Measurements from ENCODE around the gene CCDC9. TPM values are rescaled to one million over a fixed set of nuclear protein-coding genes. Genes with fewer than 3 reads are reported as not detected.

Gene CCDC9
- total RNA-seq (2014; rRNA removed; shearing (Covaris generic)): 20.5 and 22.0 TPM in 2 replicates

DNA sequence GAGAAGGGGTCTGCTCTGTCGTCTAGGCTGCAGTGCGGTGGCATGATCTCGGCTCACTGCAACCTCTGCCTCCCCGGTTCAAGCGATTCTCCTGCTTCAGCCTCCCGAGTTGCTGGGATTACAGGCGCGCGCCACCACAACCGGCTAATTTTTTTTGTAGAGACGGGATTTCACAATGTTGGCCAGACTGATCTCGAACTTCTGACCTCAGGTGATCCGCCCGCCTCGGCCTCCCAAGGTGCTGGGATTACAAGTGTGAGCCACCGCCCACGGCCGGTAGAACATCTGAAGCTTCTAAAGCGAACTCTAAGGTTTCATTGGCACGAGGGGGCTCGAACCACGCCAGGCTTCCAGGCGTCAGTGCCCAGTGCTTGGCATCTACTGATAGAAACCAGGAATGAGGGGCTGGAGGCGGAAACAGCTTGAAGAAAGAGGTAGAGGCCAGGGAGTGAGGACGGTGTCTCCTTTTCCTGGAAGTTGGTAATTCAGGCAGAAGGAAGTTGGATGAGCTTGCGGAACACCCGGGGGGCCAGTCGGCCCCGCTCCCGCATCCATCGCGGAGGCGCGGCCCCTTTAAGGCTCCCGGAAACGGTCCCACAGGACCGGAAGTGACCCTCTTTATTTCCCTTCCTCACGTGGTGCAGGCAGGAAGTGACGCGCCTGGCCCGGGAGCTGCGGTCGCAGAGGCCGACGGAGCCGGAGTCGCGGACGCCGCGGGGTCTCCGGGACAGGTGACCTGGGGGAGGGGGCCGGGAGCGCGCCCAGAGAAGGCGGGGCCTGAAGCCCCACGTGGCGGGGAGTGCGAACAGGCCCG is at the start of gene CCDC9:
CCDC9 (plus strand) TSS at position 647 of the 814 bp plus-strand sequence. CDS start 1,876 bp downstream, outside the sequence.

DNA sequence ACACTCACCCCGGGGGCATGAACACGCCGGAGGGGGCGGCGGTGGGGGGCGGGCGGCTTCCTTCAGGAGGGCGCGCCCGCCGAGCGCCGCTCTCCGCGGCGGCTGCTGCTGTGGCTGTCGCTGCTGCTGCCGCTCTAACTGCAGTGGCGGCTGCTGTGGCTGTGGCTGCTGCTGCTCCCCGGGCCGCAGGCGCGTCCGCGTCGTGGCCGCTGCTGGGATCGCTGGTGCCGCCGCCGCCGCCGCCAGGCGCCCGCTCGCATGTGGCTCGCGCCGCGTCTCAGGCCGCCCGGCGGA is 25.5 kb upstream of the CCDC9 start, which contains the start of gene BBC3:
BBC3 (minus strand) TSS at position 279 of the 294 bp plus-strand sequence. CDS start 2,768 bp downstream, outside the sequence.

DNA sequence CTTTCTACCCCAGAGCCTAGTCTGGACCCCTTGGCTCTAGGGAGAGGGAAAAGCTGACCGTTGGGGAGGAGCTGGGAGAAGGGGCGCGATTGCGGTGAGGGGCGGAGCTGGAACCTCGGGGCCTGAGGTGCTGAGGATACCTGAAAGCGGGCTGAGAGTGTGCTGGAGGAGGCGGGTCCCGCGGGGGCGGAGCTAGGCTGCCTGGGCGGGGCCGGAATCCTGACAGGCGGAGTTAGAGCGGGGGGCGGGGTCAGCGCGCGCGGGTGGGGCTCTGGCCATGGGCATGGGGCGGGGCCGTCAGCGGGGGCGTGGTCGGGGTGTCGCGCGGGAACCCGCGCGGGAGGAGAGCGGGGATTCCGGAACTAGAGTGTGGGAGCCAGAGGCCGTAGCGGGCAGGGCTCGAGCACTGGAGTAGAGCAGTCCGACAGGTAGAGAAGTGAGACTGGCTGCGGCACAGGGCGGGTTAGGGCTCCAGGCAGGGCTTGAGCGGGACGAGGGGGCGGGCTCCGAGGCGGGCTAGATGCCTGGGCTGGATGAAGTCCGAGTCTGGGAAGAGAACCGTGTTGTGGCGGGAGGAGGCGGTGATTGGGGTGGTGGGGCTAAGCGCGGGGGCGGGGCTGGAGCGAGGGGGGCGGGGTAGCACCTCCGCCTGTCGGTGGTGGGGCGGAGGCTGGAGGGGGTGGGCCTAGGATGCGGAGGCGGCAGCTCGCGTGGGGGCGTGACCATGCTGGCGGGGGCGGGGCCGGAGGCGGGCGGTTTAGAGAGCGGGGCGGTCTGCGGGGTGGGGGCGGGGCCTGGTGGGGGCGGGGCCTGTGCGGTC is 18.0 kb downstream of the CCDC9 start, which contains the start of gene INAFM1:
INAFM1 (plus strand) TSS at position 815 of the 820 bp plus-strand sequence. CDS start 35 bp downstream, outside the sequence.

DNA sequence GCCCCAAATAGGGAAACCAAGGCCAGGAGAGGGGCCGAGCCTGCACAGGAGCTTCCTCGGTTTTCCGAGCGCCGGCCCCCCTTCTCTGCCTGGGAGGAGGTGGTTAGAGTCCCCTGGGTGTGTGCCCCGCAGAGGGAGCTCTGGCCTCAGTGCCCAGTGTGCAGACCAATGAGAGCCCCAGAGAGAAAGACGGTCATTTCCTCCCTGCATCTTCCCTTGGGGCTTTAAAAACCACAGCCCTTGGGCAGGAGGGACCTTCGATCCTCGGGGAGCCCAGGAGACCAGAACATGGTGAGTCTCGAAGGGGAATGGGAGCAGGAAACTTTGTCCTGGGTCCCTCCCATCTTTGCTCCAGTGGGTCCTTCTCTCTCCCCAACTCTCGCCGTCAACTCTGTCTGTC is 53.3 kb downstream of the CCDC9 start, which contains the start of gene C5AR1:
C5AR1 (plus strand) TSS at position 254 of the 400 bp plus-strand sequence; CDS start at position 289, 35 bp downstream.

Small RNA genes lying within 50 kb of the gene (small RNA-seq; reads per million reads assigned to genes)
- gene MIR3190: not detected

Other genes starting within 250 kb of the CCDC9 start
- gene NPAS1, start 236.7 kb upstream of the CCDC9 start, total RNA-seq (2014; rRNA removed; shearing (Covaris generic)): 2.7 and 2.9 TPM in 2 replicates
- gene TMEM160, start 207.9 kb upstream of the CCDC9 start, total RNA-seq (2014; rRNA removed; shearing (Covaris generic)): 58.6 and 89.5 TPM in 2 replicates
- 21.5 and 26.7 TPM in 2 replicates for gene ZC3H4, start 142.7 kb upstream of the CCDC9 start, total RNA-seq (2014; rRNA removed; shearing (Covaris generic))
- 172 and 182 TPM in 2 replicates for gene SAE1, start 125.7 kb upstream of the CCDC9 start, total RNA-seq (2014; rRNA removed; shearing (Covaris generic))
- gene BBC3, start 25.3 kb upstream of the CCDC9 start, total RNA-seq (2014; rRNA removed; shearing (Covaris generic)): 15.8 and 16.9 TPM in 2 replicates
- 6.1 and 8.1 TPM in 2 replicates for gene INAFM1, start 18.4 kb downstream of the CCDC9 start, total RNA-seq (2014; rRNA removed; shearing (Covaris generic))
- gene C5AR1, start 53.3 kb downstream of the CCDC9 start, total RNA-seq (2014; rRNA removed; shearing (Covaris generic)): 0.64 TPM in 2 replicates
- not detected in 2 replicates for gene C5AR2, start 75.7 kb downstream of the CCDC9 start, total RNA-seq (2014; rRNA removed; shearing (Covaris generic))
- gene DHX34, start 92.8 kb downstream of the CCDC9 start, total RNA-seq (2014; rRNA removed; shearing (Covaris generic)): 30.0 and 34.4 TPM in 2 replicates
- 8.0 and 11.1 TPM in 2 replicates for gene MEIS3, start 163.0 kb downstream of the CCDC9 start, total RNA-seq (2014; rRNA removed; shearing (Covaris generic))
- not detected in 2 replicates for gene SLC8A2, start 215.4 kb downstream of the CCDC9 start, total RNA-seq (2014; rRNA removed; shearing (Covaris generic))
- gene KPTN, start 227.7 kb downstream of the CCDC9 start, total RNA-seq (2014; rRNA removed; shearing (Covaris generic)): 9.9 and 14.9 TPM in 2 replicates